HL-60 (cell line): Measurements from ENCODE around the gene GMPR.

Experiments
- DNase-seq, 2 experiments: peaks; one replicate each; pipeline ENCODE4 v3.0.0-alpha.2; 2010 to 2020; ENCODE audit warnings: low read depth in 1 of 2, low spot score in 1 of 2
- H3K27ac ChIP-seq: fragments of 250-450 bp; sonication (Bioruptor Pico); replicated peaks from 2 replicates; pipeline ENCODE4 v1.5.1; 2020; ENCODE audit warnings: mild to moderate bottlenecking, moderate library complexity
- H3K27me3 ChIP-seq: fragments of 250-450 bp; sonication (Bioruptor Pico); 2 replicates; pipeline ENCODE4 v1.5.1; 2021; ENCODE audit warnings: mild to moderate bottlenecking, moderate library complexity; ENCODE audit not compliant: insufficient read depth, poor library complexity, severe bottlenecking
- H3K4me3 ChIP-seq: replicated peaks from 2 replicates; pipeline ENCODE4 v1.5.1; 2011; ENCODE audit warnings: mild to moderate bottlenecking, control low read depth, low read length; ENCODE audit not compliant: insufficient read depth
- CTCF ChIP-seq: IDR thresholded peaks from one replicate; pipeline ENCODE4 v1.5.1; 2011; ENCODE audit warnings: low read length, control low read depth, inconsistent platforms; ENCODE audit not compliant: insufficient read depth
- GABPA ChIP-seq: IDR thresholded peaks from 2 replicates; pipeline ENCODE4 v1.6.1; 2012; ENCODE audit warnings: low read depth
- POLR2AphosphoS5 ChIP-seq: IDR thresholded peaks from 2 replicates; pipeline ENCODE4 v1.6.1; 2012; ENCODE audit warnings: low read depth
- SPI1 ChIP-seq: IDR thresholded peaks from 2 replicates; pipeline ENCODE4 v1.6.1; 2012; ENCODE audit warnings: low read depth, mild to moderate bottlenecking, borderline replicate concordance
- TF ChIP-seq, protein P1 (sequence below): IDR thresholded peaks from 2 replicates; pipeline ENCODE4 v1.6.1; 2012; ENCODE audit warnings: low read depth; ENCODE audit not compliant: insufficient replicate concordance

The GMPR gene

GRCh38 chr6:16336911-16337294 is 98.5 kb downstream of the GMPR start:
- Histone ChIP-seq H3K4me3 (no peak overlapping the region), H3K27me3 (no peaks in the 10 kb centered on the region), H3K27ac (no peak overlapping the region)
- DNase-seq = no peak
- TF ChIP-seq GABPA = no peak
- TF ChIP-seq POLR2AphosphoS5 = no peak
- TF ChIP-seq CTCF = no peak
- TF ChIP-seq, protein P1, sequence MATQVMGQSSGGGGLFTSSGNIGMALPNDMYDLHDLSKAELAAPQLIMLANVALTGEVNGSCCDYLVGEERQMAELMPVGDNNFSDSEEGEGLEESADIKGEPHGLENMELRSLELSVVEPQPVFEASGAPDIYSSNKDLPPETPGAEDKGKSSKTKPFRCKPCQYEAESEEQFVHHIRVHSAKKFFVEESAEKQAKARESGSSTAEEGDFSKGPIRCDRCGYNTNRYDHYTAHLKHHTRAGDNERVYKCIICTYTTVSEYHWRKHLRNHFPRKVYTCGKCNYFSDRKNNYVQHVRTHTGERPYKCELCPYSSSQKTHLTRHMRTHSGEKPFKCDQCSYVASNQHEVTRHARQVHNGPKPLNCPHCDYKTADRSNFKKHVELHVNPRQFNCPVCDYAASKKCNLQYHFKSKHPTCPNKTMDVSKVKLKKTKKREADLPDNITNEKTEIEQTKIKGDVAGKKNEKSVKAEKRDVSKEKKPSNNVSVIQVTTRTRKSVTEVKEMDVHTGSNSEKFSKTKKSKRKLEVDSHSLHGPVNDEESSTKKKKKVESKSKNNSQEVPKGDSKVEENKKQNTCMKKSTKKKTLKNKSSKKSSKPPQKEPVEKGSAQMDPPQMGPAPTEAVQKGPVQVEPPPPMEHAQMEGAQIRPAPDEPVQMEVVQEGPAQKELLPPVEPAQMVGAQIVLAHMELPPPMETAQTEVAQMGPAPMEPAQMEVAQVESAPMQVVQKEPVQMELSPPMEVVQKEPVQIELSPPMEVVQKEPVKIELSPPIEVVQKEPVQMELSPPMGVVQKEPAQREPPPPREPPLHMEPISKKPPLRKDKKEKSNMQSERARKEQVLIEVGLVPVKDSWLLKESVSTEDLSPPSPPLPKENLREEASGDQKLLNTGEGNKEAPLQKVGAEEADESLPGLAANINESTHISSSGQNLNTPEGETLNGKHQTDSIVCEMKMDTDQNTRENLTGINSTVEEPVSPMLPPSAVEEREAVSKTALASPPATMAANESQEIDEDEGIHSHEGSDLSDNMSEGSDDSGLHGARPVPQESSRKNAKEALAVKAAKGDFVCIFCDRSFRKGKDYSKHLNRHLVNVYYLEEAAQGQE = no peak
- TF ChIP-seq SPI1 = no peak

DNA sequence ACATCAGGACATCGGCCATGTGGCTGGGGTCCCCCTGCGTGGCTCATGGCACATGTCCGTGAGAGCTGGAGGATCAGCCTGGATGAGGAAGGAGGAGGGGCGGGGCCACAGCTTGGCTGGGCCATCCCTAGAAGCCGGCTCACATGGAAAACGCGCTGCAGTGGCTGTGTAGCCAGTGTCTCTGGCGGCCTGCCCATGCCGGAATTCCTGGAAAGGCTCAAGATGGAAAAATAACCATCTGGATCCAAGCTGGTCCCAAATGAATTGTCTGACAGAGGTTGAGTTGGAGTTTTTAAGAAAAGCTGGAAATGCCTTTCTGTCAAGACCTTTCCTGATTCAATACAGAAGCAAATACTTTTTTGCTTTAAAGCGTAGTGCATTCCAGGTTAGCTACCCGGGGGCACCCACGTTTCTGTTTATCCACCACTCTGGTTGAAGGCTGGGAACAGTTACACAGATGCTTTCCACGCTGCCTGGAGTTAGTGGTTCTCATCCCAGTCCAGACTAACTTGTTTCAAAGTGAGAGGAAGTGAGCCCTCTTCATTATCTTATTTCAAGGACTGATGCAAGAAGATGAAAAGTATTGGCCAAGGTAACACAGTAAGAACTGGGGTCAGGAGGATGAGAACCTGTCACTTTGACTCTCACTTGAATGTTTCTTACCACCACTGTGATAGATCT is 99.0 kb downstream of the GMPR start:
- no peaks in the 10 kb centered on the region for H3K27me3 ChIP-seq
- no peak overlapping the region for H3K4me3 ChIP-seq
- no peak for DNase-seq
- no peak overlapping the region for H3K27ac ChIP-seq
- TF ChIP-seq POLR2AphosphoS5 = no peak
- no peak for TF ChIP-seq GABPA
- TF ChIP-seq SPI1 = no peak
- TF ChIP-seq, protein P1 = no peak
- TF ChIP-seq CTCF = no peak

GRCh38 chr6:16338577-16339264 is 100.3 kb downstream of the GMPR start:
- no peaks in the 10 kb centered on the region for H3K27me3 ChIP-seq
- H3K27ac ChIP-seq = no peak overlapping the region
- DNase-seq = no peak
- TF ChIP-seq, protein P1 = no peak
- peak; percentile 69 for TF ChIP-seq SPI1
- TF ChIP-seq CTCF = no peak
- TF ChIP-seq POLR2AphosphoS5 = no peak
- no peak for TF ChIP-seq GABPA
- H3K4me3 ChIP-seq = no peak overlapping the region
